Stimulated activated CD8-positive, alpha-beta memory T cell treated with anti-CD3 and anti-CD28 coated beads, Interleukin-7, amount 100 ng/mL, for 48 hours (primary cell): ENCODE results near the gene FGF3.

Source experiments
- DNase-seq, 2 donors: peaks; one replicate each; pipeline ENCODE4 v3.0.0-alpha.2; 2020; ENCODE audit warnings: low read depth in 1 of 2; ENCODE audit errors: extremely low read depth in 1 of 2

Gene FGF3

DNA sequence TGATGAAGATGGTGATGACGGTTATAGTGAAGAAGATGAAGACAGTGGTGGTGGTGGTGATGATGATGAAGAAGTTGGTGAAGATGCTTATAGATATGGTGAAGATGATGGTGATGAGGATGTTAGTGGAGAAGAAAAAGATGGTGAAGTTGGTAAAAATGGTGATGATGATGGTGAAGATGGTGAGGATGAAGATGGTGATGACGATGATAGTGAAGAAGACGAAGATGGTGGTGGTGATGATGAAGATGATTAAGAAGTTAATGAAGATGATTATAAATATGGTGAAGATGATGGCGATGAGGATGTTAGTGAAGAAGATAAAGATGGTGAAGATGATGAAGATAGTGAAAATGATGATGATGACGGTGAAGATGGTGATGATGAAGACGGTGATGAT, 25.2 kb upstream of the FGF3 start:
- no peak for DNase-seq

DNA sequence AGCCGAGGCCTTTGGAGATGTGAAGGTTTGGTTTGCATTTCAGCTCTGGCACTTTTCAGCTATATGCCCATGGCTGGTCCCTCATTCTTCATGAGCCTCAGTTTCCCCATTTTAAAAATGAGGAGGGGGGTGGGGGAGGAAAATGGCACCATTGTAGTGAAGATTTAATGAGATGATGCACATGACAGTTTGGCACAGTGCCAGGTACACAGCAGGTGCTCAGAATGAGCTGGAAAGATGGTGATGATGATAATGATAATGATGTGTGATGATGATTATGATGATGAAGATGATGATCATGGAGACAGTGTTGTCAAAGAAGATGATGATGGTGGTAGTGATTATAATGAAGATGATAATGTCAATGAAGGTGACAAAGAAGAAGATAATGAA, 24.3 kb upstream of the FGF3 start:
- no peak for DNase-seq

DNA sequence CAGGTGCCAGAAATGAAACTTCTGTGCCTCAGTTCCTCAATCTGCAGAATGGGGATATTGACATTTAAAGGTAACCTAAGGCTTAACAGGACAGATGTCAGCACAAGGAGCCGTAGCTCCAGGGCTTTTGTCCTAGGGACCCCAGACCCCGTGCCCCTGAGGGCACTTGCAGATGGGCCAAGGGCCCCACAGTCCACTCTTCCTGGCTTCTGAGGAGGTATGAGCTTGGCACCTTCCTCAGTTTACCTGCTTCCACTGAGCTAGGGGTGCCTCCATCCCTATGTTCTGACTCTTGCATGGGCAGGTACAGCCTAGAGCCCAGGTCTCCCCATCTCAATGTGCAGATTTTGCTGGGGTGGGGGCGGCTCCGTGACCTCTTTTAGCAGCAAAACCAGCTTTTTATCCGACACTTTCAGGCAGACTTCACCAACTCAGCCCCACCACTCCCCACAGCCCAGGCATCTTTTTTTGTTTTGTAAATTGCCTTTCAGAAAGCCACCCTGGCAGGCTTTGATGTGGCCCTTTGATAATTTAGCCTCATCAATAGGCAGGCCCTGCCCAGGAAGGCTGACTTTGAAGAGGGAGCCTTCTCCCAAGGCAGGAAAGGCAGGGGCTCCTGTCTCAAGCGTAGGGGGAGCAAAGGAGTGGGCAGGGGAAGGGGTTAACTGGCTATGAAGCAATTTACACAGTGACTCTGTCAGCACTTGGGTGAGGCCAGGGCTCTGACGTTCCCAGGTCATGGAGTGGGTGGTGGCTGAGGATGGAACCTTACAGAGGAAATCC, 23.7 kb upstream of the FGF3 start:
- DNase-seq: no peak

- DNase-seq: no peak
Measured at GRCh38 chr11:69841859-69842698, 22.9 kb upstream of the FGF3 start.

- no peak for DNase-seq
Measured at GRCh38 chr11:69841170-69841858, 22.1 kb upstream of the FGF3 start.

- DNase-seq: no peak
Measured at GRCh38 chr11:69840371-69841169, 21.4 kb upstream of the FGF3 start.

GRCh38 chr11:69839516-69839915, 20.3 kb upstream of the FGF3 start:
- no peak for DNase-seq

DNA sequence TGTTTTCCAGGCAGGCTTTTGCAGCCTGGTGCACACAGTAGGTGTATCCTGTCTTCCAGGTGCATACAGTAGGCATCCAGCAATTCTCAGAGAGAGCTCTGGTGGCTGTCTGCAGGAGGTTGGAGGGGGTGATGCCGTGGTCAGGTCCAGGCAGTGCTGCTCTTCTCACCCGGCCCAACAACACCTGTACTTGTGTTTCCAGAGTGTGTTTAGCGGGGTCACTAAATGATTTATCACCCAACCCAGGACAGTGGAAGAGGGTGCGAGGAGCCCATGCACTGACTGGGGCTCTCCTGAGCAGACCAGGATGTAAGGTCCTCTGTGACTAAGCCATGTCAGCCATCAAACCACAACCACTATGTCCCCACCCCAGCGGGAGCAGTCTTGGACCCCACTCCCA, 18.6 kb upstream of the FGF3 start:
- no peak for DNase-seq

- no peak for DNase-seq
Measured at GRCh38 chr11:69836401-69836800, 17.2 kb upstream of the FGF3 start.

DNA sequence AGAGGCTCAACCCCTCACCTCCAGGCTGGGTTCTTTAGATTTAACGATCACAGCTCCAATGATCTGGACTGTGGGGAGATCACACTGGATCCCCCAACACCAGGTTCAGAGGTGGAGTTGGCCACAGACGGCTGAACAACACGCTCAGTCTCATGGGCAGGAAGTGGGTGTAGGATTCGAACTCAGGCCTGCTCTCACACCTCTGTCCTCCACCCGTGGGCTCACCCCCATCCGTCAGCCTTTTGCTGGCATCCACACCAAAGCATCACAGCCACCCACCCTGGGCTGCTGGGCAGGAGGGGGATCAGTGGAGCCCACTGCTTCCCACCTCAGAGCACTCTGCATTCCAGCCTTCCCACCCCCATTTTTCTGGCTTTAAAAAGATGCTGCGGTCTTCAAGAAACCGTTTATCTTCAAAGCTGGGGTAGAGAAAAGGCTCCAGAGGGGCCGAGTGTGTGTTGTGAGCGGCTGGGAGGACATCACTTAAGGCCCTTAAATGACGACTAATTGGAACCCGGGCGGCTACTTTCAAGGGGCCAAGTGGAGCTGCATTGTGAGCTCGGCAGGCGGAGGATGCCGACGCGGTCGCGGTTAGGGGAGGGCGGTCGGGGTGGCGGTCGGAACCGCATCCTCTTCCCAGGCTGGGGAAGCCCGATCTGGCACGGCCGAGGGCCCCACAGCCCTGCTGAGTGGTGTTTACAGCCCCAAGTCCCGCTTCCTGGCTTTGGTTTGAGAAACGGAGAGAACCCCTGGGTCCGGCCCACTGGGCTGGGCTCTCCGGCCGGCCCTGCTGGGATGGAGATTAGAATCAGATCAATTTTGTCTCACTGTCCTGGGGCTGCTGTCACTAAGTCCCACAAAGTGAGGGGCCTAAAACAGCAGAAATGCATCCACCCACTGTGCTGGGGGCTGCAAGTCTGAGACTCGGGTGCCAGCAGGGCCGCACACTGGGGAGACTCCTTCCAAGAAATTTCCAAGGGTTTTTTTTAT, 15.9 kb upstream of the FGF3 start:
- no peak for DNase-seq

DNA sequence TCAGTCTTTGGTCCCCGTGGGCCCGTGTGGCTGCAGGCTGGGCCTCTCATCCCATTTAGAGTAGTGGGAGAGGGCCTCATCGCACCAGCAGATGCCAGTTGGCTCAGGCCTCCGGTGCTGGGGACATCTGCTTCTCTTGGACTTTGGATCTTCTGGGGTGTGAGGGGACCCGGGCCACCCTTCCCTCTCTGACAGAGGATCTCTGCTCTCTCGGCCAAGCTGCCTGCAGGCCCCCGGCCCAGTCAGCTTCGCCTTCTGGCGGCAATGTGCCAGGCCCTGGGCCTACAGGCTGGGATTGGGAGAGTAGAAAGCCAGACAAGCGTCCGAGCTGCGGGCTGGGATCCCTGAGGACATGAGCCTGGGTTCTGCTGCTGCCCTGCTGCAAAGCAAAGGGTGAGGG, 15.0 kb upstream of the FGF3 start:
- no peak for DNase-seq

DNA sequence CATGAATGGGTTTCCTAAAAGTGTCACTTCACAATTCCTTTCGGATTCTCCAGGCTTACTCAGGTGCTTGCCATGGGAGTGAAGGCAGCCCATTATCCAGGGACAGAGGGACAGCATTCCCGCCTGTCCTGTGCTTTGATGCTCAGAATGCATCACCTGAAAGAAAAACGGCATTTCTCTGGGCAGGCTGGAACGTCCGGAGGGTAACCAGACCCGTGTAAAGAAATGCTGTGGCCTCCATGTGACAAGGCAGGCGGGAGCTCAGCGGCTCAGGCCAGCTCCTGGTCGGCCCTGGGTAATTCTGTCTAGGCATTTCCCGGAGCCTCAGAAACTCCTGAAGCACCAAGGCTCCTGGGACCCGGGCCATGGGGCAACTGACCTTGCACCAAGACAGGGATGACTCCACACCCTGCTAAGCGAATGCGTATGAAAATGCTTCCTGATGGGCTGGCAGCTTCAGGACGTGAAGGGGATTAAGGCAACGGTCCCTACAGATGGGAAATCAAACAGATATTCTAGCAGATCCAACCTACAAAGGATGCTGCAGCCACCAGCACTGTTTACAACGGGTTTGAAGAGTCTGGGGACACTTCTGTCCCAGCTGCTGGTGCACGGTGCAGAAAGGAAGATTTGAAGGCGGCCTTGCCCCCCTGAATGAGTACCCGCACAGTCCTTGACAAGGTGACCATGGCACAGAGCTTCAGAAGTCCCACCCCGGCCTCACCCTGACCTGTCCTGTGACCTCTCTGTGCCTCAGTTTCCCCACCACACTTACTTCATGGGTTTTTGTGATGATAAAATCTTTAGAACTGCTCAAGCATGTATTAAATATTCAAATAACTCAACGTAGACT, 13.6 kb upstream of the FGF3 start:
- no peak for DNase-seq

DNA sequence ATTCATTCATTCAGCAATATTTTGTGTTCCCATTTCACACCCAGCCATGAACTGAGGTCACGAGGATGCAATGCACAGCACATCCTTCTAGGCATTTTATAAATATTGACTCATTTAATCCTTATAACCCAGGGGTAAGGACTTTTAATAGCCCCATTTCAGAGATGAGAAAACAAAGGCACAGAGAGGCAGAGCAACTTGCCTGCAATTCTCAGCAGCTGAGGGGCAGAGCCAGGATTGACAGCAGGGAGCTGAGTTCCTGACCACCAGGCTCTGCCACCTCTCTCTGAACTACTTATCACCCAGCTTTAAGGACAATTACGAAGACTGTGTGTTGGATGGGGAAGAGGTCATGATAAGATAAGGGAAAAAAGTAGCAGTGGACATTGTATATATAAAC, 12.8 kb upstream of the FGF3 start:
- no peak for DNase-seq

DNA sequence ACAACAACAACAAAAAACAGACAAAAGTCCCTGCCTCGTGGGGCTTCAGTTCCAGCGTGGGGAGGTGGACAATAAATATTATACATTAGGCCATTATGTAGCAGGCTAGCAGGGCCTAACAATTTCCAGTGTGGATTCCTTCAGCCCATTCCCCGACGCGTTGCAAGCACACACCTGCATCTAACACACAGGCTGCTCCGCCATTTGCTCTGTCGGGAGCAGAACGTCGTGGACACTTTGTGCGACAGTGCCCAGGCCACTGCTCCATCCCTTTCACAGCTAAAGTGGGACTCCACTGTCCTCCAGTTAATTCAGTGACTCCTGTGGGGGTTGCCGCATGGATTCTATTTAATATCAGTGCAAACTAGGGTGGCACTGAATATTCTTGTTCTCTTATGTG, 10.9 kb upstream of the FGF3 start:
- no peak for DNase-seq

DNA sequence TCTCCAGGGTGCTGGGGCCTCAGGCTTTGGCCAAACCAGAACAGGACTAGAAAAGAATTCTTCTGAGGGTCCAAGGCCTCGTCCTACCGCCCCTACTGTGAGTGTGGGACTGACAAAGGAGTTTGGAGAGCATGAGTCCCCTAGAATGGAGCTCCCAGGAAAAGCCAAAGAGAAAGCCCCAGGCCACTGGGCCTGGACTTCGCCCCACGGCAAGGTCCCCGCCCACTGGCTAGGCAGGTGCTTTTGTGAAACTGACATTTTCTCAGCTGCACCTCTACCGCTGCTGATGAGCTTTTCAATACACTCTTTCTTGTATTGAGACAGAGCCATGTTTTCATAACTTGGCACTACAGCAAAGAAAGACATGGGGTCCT, 9.7 kb upstream of the FGF3 start:
- DNase-seq: no peak

- no peak for DNase-seq
Measured at GRCh38 chr11:69828276-69828970, 9.2 kb upstream of the FGF3 start.

- DNase-seq: no peak
Measured at GRCh38 chr11:69826773-69827172, 7.6 kb upstream of the FGF3 start.

DNA sequence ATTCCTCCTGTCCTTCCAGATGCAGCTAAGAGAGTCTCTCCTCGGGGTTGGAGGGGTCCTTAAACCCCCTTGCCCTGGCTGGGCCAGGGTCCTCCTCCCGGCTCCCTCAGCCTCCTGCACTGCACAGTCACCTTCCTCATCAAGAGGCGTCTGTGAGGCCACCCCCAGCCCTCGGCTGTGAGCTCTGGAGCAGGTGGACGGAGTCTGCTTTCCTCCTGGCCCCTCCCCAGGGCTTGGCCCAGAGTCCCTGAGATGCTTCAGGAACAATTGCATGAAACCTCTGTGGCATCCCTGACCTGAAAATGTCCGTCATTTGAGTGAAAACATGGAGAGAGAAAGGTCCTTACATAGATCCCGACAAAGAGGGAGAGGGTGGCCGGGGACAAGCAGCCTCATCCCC, 6.7 kb upstream of the FGF3 start:
- no peak for DNase-seq
